ENCODE data around the gene GPSM3. TPM values are rescaled to one million over a fixed set of nuclear protein-coding genes. Genes with fewer than 3 reads are reported as not detected.
A peak's percentile ranks its signal among the peaks of the same experiment; 100 is the strongest.
"Not testable (repeated sequence)": the region's sequence is repeated elsewhere in the genome, so short reads cannot be mapped to it uniquely, and the experiment has no call there.

GPSM3 gene
- total RNA-seq, 1 donor from 2014 or later: 16.2 TPM

GRCh38 chr6:32190054-32190851 lies 2.2 kb downstream of the GPSM3 start, which contains the start of gene PBX2:
Gene PBX2, minus strand, starts transcription at chr6:32190202. Its CDS starts 287 bp downstream, at chr6:32189915.
- intact Hi-C loops (cut with DNase I): no loop called here
- H3K9me3 ChIP-seq: no peaks in the 10 kb centered on the region

GRCh38 chr6:32189742-32190053 lies 2.7 kb downstream of the GPSM3 start:
- Histone ChIP-seq H3K4me1 (peaks cover 68% of the 10 kb centered on the region), H3K27ac (peak overlapping the region; percentile 99)

More at GRCh38 chr6:32190054-32190851, 2.2 kb downstream of the GPSM3 start, which contains the start of gene PBX2:
- H3K4me3 ChIP-seq: peak within 1 kb of the TSS; percentile 57 to 85
- peak; percentile 88 to 95 for TF ChIP-seq POLR2AphosphoS5 (IDR thresholded peaks at IDR 0.05; ENCODE audit: insufficient read depth in 1 of 2, low read depth in 1 of 2)
- TF ChIP-seq CTCF (IDR thresholded peaks at IDR 0.05): no peak
- TF ChIP-seq POLR2A (IDR thresholded peaks at IDR 0.05): peak; percentile 92 to 93
- H3K36me3 ChIP-seq: peaks cover 0 to 19% of the 10 kb centered on the region in 2 donors
- peaks cover 73% of the 10 kb centered on the region for H3K4me1 ChIP-seq
- H3K27me3 ChIP-seq: no peaks in the 10 kb centered on the region
- DNase-seq (ENCODE audit: extremely low spot score in 2 of 2): peak in 1 of 2 donors; percentile 97
- H3K27ac ChIP-seq: peak within 1 kb of the TSS; percentile 99

GRCh38 chr6:32189069-32189741 lies 3.2 kb downstream of the GPSM3 start:
- DNase-seq (ENCODE audit: extremely low spot score in 2 of 2): no peak
- intact Hi-C loops (cut with DNase I): loop anchor here (10.0 kb wide), 1 partner anchor 1016 kb away; the partner anchor contains the start of genes HSD17B8, RING1, RXRB and SLC39A7
- Histone ChIP-seq H3K27ac (peak overlapping the region; percentile 99), H3K4me1 (peaks cover 69% of the 10 kb centered on the region), H3K27me3 (no peaks in the 10 kb centered on the region), H3K4me3 (peak overlapping the region; percentile 57 to 85), H3K9me3 (no peaks in the 10 kb centered on the region), H3K36me3 (peaks cover 0 to 19% of the 10 kb centered on the region in 2 donors)
- no peak for TF ChIP-seq CTCF (IDR thresholded peaks at IDR 0.05)
- no peak for TF ChIP-seq POLR2AphosphoS5 (IDR thresholded peaks at IDR 0.05; ENCODE audit: insufficient read depth in 1 of 2, low read depth in 1 of 2)
- no peak for TF ChIP-seq POLR2A (IDR thresholded peaks at IDR 0.05)

More at GRCh38 chr6:32189742-32190053, 2.7 kb downstream of the GPSM3 start:
- H3K9me3 ChIP-seq: no peaks in the 10 kb centered on the region
- intact Hi-C loops (cut with DNase I): loop anchor here (10.0 kb wide), 1 partner anchor 1015 kb away; the partner anchor contains the start of genes HSD17B8, RING1, RXRB and SLC39A7
- TF ChIP-seq POLR2A (IDR thresholded peaks at IDR 0.05) (no peak), CTCF (IDR thresholded peaks at IDR 0.05) (no peak), POLR2AphosphoS5 (IDR thresholded peaks at IDR 0.05; ENCODE audit: insufficient read depth in 1 of 2, low read depth in 1 of 2) (no peak)
- peaks cover 0 to 19% of the 10 kb centered on the region in 2 donors for H3K36me3 ChIP-seq
- peak overlapping the region; percentile 57 to 85 for H3K4me3 ChIP-seq
- H3K27me3 ChIP-seq: no peaks in the 10 kb centered on the region
- DNase-seq (ENCODE audit: extremely low spot score in 2 of 2): no peak

- Histone ChIP-seq H3K27me3 (no peaks in the 10 kb centered on the region), H3K27ac (peak overlapping the region; percentile 99), H3K36me3 (peaks cover 0 to 19% of the 10 kb centered on the region in 2 donors), H3K9me3 (no peaks in the 10 kb centered on the region), H3K4me1 (peaks cover 72% of the 10 kb centered on the region), H3K4me3 (peak overlapping the region; percentile 57 to 85)
- DNase-seq (ENCODE audit: extremely low spot score in 2 of 2): no peak
- TF ChIP-seq POLR2A (IDR thresholded peaks at IDR 0.05) (no peak), POLR2AphosphoS5 (IDR thresholded peaks at IDR 0.05; ENCODE audit: insufficient read depth in 1 of 2, low read depth in 1 of 2) (peak in 1 of 2 donors; percentile 24)
- intact Hi-C loops (cut with DNase I): loop anchor here (10.0 kb wide), 1 partner anchor 1016 kb away; the partner anchor contains the start of genes HSD17B8, RING1, RXRB and SLC39A7
These were observed 3.9 kb downstream of the GPSM3 start for GRCh38 chr6:32188381-32189068.

GRCh38 chr6:32187725-32188380 lies 4.6 kb downstream of the GPSM3 start:
- H3K27me3 ChIP-seq; DNase-seq (ENCODE audit: extremely low spot score in 2 of 2); H3K9me3 ChIP-seq: not testable (repeated sequence)
- peak overlapping the region; percentile 57 to 85 for H3K4me3 ChIP-seq
- peak overlapping the region; percentile 99 for H3K27ac ChIP-seq
- peaks cover 71% of the 10 kb centered on the region for H3K4me1 ChIP-seq
- H3K36me3 ChIP-seq: peaks cover 0 to 19% of the 10 kb centered on the region in 2 donors
- intact Hi-C loops (cut with DNase I): loop anchor here (10.0 kb wide), 1 partner anchor 1017 kb away; the partner anchor contains the start of genes HSD17B8, RING1, RXRB and SLC39A7

All from vagina (tissue), 2 donors.